Measurements from ENCODE around the gene HYAL1. TPM values are rescaled to one million over a fixed set of nuclear protein-coding genes. Genes with fewer than 3 reads are reported as not detected.
A peak's percentile ranks its signal among the peaks of the same experiment; 100 is the strongest.

Gene HYAL1
- total RNA-seq, 1 donor from 2014 or later = 7.1 TPM

DNA sequence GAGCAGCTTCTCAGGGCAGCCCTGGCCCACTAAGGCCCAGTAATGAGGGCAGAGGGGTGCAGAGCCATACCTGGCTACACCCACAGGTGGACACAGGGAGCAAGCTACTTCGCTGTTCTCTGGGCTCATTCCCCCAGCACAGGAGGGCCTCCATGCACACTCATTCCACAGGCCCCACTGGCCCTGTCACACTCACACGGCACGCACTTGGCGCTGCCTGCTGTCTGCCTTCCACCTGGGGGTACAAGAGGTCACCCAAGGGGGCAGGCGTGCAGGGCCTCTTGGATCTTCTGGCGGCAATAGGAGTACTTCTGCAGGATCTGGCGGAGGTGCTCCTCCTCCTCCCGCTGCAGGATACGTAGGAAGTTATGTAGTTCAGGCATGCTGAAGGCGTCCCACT lies 27.0 kb upstream of the HYAL1 start:
- TF ChIP-seq CTCF (IDR thresholded peaks at IDR 0.05; ENCODE audit: insufficient read depth, low read length, severe bottlenecking) = no peak
- H3K4me3 ChIP-seq (ENCODE audit: low read depth, low read length) = no peak overlapping the region
- H3K27me3 ChIP-seq (ENCODE audit: control insufficient read depth, insufficient read depth, low read length) = no peaks in the 10 kb centered on the region
- H3K36me3 ChIP-seq (ENCODE audit: control insufficient read depth, insufficient read depth, low read length) = peaks cover 24% of the 10 kb centered on the region
- FAIRE-seq = no peak
- DNase-seq (ENCODE audit: low read depth) = no peak

DNA sequence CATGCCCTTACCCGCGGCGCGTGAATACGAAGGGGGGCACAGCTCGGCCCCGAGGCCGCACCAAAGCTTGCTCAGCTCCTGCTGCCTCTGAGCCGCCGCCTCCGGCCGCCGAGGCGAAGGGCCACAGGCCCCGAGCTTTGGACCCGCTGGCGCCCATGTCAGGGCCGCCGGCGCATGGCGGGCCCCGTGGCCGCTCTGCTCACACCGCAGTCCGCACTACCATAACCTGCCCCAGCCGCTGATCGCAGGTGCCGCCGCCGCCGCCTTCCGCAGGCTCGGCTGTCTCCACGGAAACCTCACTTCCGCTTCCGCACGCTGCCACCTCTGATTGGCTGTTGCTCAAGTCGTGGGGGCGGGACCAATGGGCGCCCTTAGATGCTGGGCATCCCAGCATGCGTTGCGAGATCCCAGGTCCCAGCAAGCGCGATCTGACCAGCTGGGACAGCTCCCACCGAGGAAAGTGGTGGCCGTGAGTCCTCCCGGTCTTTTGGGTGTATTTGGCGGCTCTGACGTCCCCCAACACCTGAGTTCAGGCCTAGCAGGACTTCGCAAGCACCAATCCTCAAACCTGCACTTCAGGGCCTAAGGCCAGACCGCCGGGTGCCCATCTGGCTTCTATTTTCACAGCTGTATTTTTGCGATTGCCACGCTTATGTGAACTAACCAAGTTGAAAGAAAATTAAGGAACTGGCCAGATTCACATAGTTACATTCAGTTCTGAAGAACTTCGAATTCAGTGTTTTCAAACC lies 24.7 kb upstream of the HYAL1 start, which contains the start of gene TUSC2:
Gene TUSC2 (minus strand): TSS at position 281 of the 749 bp plus-strand sequence. CDS start 124 bp downstream, at position 157.
- no peak for TF ChIP-seq CTCF (IDR thresholded peaks at IDR 0.05; ENCODE audit: insufficient read depth, low read length, severe bottlenecking)
- H3K36me3 ChIP-seq (ENCODE audit: control insufficient read depth, insufficient read depth, low read length) = peaks cover 26% of the 10 kb centered on the region
- peak; percentile 7 for FAIRE-seq
- DNase-seq (ENCODE audit: low read depth) = peak; percentile 94
- H3K4me3 ChIP-seq (ENCODE audit: low read depth, low read length) = peak within 1 kb of the TSS; percentile 95
- H3K27me3 ChIP-seq (ENCODE audit: control insufficient read depth, insufficient read depth, low read length) = no peaks in the 10 kb centered on the region

DNA sequence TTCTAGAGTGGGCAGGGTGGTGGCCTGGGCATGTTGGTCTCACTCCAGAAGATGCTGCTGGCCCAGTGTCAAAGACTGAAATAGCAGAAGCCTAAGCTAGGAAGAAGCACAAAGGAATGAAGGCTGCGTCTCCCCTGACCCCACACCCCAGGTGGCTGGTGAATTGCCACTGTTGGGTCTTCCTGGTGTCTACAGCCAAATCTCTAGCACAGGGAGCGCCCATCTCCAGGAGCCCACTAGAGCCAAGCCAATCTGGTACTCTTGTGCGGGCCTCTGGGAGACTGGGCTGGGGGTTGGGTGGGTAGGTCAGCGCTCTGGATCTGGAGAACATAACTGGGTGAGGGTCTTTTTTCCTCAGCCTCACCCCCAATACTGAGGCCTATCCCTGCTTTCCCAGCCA lies 23.8 kb upstream of the HYAL1 start:
- DNase-seq (ENCODE audit: low read depth) = no peak

GRCh38 chr3:50326182-50326541 lies 22.8 kb upstream of the HYAL1 start:
- no peak overlapping the region for H3K4me3 ChIP-seq (ENCODE audit: low read depth, low read length)
- FAIRE-seq = no peak
- no peak for DNase-seq (ENCODE audit: low read depth)
- H3K27me3 ChIP-seq (ENCODE audit: control insufficient read depth, insufficient read depth, low read length) = no peaks in the 10 kb centered on the region
- no peak for TF ChIP-seq CTCF (IDR thresholded peaks at IDR 0.05; ENCODE audit: insufficient read depth, low read length, severe bottlenecking)
- H3K36me3 ChIP-seq (ENCODE audit: control insufficient read depth, insufficient read depth, low read length) = peaks cover 20% of the 10 kb centered on the region

More for the DNA sequence above, 23.8 kb upstream of the HYAL1 start:
- no peak for TF ChIP-seq CTCF (IDR thresholded peaks at IDR 0.05; ENCODE audit: insufficient read depth, low read length, severe bottlenecking)
- peaks cover 26% of the 10 kb centered on the region for H3K36me3 ChIP-seq (ENCODE audit: control insufficient read depth, insufficient read depth, low read length)
- peak overlapping the region; percentile 95 for H3K4me3 ChIP-seq (ENCODE audit: low read depth, low read length)
- FAIRE-seq = no peak
- H3K27me3 ChIP-seq (ENCODE audit: control insufficient read depth, insufficient read depth, low read length) = no peaks in the 10 kb centered on the region

- peaks cover 15% of the 10 kb centered on the region for H3K36me3 ChIP-seq (ENCODE audit: control insufficient read depth, insufficient read depth, low read length)
- no peak for FAIRE-seq
- H3K4me3 ChIP-seq (ENCODE audit: low read depth, low read length) = no peak overlapping the region
- DNase-seq (ENCODE audit: low read depth) = no peak
- H3K27me3 ChIP-seq (ENCODE audit: control insufficient read depth, insufficient read depth, low read length) = no peaks in the 10 kb centered on the region
- no peak for TF ChIP-seq CTCF (IDR thresholded peaks at IDR 0.05; ENCODE audit: insufficient read depth, low read length, severe bottlenecking)
Measured at GRCh38 chr3:50325497-50326181, 22.3 kb upstream of the HYAL1 start.

All from bronchial epithelial cell (primary cell).